Measurements from ENCODE around the gene NECTIN2. TPM values are rescaled to one million over a fixed set of nuclear protein-coding genes. Genes with fewer than 3 reads are reported as not detected.
"Not testable (repeated sequence)": the region's sequence is repeated elsewhere in the genome, so short reads cannot be mapped to it uniquely, and the experiment has no call there.

Gene NECTIN2
- polyA plus RNA-seq, 3 donors: 23.8 to 83.0 (median 58.7) TPM

- WGBS, 3 donors: 92 to 94% (median 94%) methylated on average over 16 of the region's 16 CpGs
- no peak overlapping the region for H3K27ac ChIP-seq (ENCODE audit: low read depth, low read length)
Observed at GRCh38 chr19:44813841-44814470, 32.1 kb upstream of the NECTIN2 start.

- no peak overlapping the region for H3K27ac ChIP-seq (ENCODE audit: low read depth, low read length)
- 84 to 93% (median 86%) methylated on average over 17 of the region's 17 CpGs for WGBS, 3 donors
Observed at GRCh38 chr19:44814517-44814916, 31.6 kb upstream of the NECTIN2 start.

GRCh38 chr19:44816301-44816700 is 29.8 kb upstream of the NECTIN2 start:
- H3K27ac ChIP-seq (ENCODE audit: low read depth, low read length): no peak overlapping the region
- 74 to 81% (median 81%) methylated on average over 2 of the region's 2 CpGs for WGBS, 3 donors

- no peak overlapping the region for H3K27ac ChIP-seq (ENCODE audit: low read depth, low read length)
- WGBS, 3 donors: 88 to 94% (median 93%) methylated on average over 8 of the region's 8 CpGs
Observed at GRCh38 chr19:44817725-44818465, 28.2 kb upstream of the NECTIN2 start.

GRCh38 chr19:44818466-44819031 is 27.5 kb upstream of the NECTIN2 start:
- no peak overlapping the region for H3K27ac ChIP-seq (ENCODE audit: low read depth, low read length)
- 82 to 90% (median 88%) methylated on average over 16 to 20 of the region's 20 CpGs for WGBS, 3 donors

GRCh38 chr19:44819246-44819832 is 26.8 kb upstream of the NECTIN2 start:
- 89 to 97% (median 91%) methylated on average over 28 of the region's 28 CpGs for WGBS, 3 donors
- no peak overlapping the region for H3K27ac ChIP-seq (ENCODE audit: low read depth, low read length)

GRCh38 chr19:44820648-44821609 is 25.2 kb upstream of the NECTIN2 start:
- 48 to 66% (median 58%) methylated on average over 29 to 34 of the region's 35 CpGs for WGBS, 3 donors
- no peak overlapping the region for H3K27ac ChIP-seq (ENCODE audit: low read depth, low read length)

GRCh38 chr19:44822177-44822576 is 23.9 kb upstream of the NECTIN2 start:
- no peak overlapping the region for H3K27ac ChIP-seq (ENCODE audit: low read depth, low read length)
- WGBS, 3 donors: 59 to 77% (median 67%) methylated on average over 11 of the region's 11 CpGs

- no peak overlapping the region for H3K27ac ChIP-seq (ENCODE audit: low read depth, low read length)
- WGBS, 3 donors: 67 to 74% (median 73%) methylated on average over 10 of the region's 10 CpGs
Observed at GRCh38 chr19:44822670-44823372, 23.3 kb upstream of the NECTIN2 start.

GRCh38 chr19:44823373-44823698 is 22.8 kb upstream of the NECTIN2 start:
- 21 to 69% (median 58%) methylated on average over 4 of the region's 4 CpGs for WGBS, 3 donors
- H3K27ac ChIP-seq (ENCODE audit: low read depth, low read length): no peak overlapping the region

- no peak overlapping the region for H3K27ac ChIP-seq (ENCODE audit: low read depth, low read length)
- 55 to 87% (median 78%) methylated on average over 4 of the region's 4 CpGs for WGBS, 3 donors
Observed at GRCh38 chr19:44824761-44825160, 21.3 kb upstream of the NECTIN2 start.

- 76 to 91% (median 86%) methylated on average over 6 of the region's 6 CpGs for WGBS, 3 donors
- not testable (repeated sequence) for H3K27ac ChIP-seq (ENCODE audit: low read depth, low read length)
Observed at GRCh38 chr19:44832875-44833274, 13.2 kb upstream of the NECTIN2 start.

GRCh38 chr19:44834399-44834798 is 11.7 kb upstream of the NECTIN2 start:
- not testable (repeated sequence) for H3K27ac ChIP-seq (ENCODE audit: low read depth, low read length)
- WGBS, 3 donors: 84 to 93% (median 85%) methylated on average over 8 of the region's 8 CpGs

- 82 to 95% (median 93%) methylated on average over 2 of the region's 2 CpGs for WGBS, 3 donors
- no peak overlapping the region for H3K27ac ChIP-seq (ENCODE audit: low read depth, low read length)
Observed at GRCh38 chr19:44839276-44839675, 6.8 kb upstream of the NECTIN2 start.

GRCh38 chr19:44840811-44841210 is 5.3 kb upstream of the NECTIN2 start:
- H3K27ac ChIP-seq (ENCODE audit: low read depth, low read length): no peak overlapping the region
- WGBS, 3 donors: 76 to 81% (median 78%) methylated on average over 7 of the region's 7 CpGs

- 68 to 75% (median 75%) methylated on average over 3 of the region's 3 CpGs for WGBS, 3 donors
- no peak overlapping the region for H3K27ac ChIP-seq (ENCODE audit: low read depth, low read length)
Observed at GRCh38 chr19:44841231-44841630, 4.9 kb upstream of the NECTIN2 start.

- 9 to 10% (median 9%) methylated on average over 12 of the region's 12 CpGs for WGBS, 3 donors
- no peak overlapping the region for H3K27ac ChIP-seq (ENCODE audit: low read depth, low read length)
Observed at GRCh38 chr19:44845286-44845611, 848 bp upstream of the NECTIN2 start.

All from adipose tissue (tissue), 3 donors.